GM23338 (cell line): ENCODE measurements around the gene AHDC1.

Experiments
- CTCF ChIP-seq, 2 experiments: fragments of 200-600 bp in 1 of 2; sonication (generic) in 1 of 2; conservative IDR thresholded peaks; 2 replicates each; pipeline versions ENCODE4 v1.5.1 to v1.6.1; 2016 to 2017; ENCODE audit warnings: antibody characterized with exemption in 2 of 2, low read depth in 2 of 2, mild to moderate bottlenecking in 2 of 2, moderate library complexity in 1 of 2
- EZH2 ChIP-seq: fragments of 200-600 bp; sonication (generic); IDR thresholded peaks from one replicate; pipeline ENCODE4 v1.8.0; 2017; ENCODE audit warnings: antibody characterized with exemption, mild to moderate bottlenecking, low read depth; ENCODE audit not compliant: unreplicated experiment

- TF ChIP-seq CTCF (conservative IDR thresholded peaks at IDR 0.05; ENCODE audit: low read depth in 2 of 2) (no peak), EZH2 (no peak)
Observed at GRCh38 chr1:27571439-27572018, 32.4 kb downstream of the AHDC1 start.
